Astrocyte (in vitro differentiated cells and primary cell): ENCODE data around the gene SLC4A2.

Experiments used
- EZH2 ChIP-seq: IDR thresholded peaks from 2 replicates; pipeline ENCODE4 v1.6.1; 2012; ENCODE audit warnings: mild to moderate bottlenecking, low read length, inconsistent platforms; ENCODE audit not compliant: insufficient read depth
- TF ChIP-seq, protein P1 (sequence below): IDR thresholded peaks from 2 replicates; pipeline ENCODE4 v1.5.1; 2011; ENCODE audit warnings: low read depth, mild to moderate bottlenecking, inconsistent platforms, low read length, moderate library complexity; ENCODE audit not compliant: insufficient read depth

DNA sequence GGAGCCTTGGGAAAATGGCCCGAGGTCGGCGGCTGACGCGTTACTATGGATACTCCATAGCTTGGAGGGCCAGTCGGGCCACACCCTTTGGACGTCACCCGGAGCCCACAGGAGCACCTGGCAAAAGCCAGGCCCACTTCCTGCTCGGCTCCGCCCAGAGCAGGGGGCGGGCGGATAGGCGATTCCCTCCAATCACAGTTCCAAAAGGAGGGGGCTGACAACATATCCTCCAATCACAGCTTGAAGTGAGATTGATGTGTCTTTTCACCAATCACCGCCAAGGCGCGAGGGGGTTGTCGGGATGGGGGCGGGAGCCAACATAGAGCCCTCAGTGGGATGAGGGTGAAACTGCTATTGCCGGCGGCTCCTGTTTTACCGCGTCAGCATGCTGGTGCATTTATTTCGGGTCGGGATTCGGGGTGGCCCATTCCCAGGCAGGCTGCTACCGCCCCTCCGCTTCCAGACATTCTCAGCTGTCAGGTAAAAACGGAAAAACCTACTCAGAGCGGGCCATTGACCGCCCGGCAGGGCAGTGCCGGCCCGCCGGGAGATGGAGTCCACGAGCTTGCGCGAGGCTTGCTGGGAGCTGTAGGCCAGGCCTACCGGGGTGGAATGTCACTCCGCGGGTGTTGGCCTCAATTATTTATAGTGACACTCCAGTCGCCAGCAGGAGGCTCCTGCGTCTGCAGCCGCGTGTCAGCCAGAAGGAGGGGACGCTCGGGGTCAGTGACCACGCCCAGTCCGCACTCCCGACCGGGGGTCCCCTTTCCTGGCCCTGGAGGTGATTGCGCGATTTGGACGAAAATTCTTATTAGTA lies 31.1 kb upstream of the SLC4A2 start, which contains the start of gene ABCB8:
- TF ChIP-seq, protein P1, sequence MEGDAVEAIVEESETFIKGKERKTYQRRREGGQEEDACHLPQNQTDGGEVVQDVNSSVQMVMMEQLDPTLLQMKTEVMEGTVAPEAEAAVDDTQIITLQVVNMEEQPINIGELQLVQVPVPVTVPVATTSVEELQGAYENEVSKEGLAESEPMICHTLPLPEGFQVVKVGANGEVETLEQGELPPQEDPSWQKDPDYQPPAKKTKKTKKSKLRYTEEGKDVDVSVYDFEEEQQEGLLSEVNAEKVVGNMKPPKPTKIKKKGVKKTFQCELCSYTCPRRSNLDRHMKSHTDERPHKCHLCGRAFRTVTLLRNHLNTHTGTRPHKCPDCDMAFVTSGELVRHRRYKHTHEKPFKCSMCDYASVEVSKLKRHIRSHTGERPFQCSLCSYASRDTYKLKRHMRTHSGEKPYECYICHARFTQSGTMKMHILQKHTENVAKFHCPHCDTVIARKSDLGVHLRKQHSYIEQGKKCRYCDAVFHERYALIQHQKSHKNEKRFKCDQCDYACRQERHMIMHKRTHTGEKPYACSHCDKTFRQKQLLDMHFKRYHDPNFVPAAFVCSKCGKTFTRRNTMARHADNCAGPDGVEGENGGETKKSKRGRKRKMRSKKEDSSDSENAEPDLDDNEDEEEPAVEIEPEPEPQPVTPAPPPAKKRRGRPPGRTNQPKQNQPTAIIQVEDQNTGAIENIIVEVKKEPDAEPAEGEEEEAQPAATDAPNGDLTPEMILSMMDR: peak; percentile 20
- TF ChIP-seq EZH2: no peak
